Measurements from ENCODE around the gene ASPDH. TPM values are rescaled to one million over a fixed set of nuclear protein-coding genes. Genes with fewer than 3 reads are reported as not detected.
A peak's percentile ranks its signal among the peaks of the same experiment; 100 is the strongest.

Gene ASPDH
- total and polyA plus RNA-seq, 2 of the 13 experiments (the other 11 are each of a cell fraction or from before 2014, with no cell fraction given) = 2.2 to 3.3 TPM

DNA sequence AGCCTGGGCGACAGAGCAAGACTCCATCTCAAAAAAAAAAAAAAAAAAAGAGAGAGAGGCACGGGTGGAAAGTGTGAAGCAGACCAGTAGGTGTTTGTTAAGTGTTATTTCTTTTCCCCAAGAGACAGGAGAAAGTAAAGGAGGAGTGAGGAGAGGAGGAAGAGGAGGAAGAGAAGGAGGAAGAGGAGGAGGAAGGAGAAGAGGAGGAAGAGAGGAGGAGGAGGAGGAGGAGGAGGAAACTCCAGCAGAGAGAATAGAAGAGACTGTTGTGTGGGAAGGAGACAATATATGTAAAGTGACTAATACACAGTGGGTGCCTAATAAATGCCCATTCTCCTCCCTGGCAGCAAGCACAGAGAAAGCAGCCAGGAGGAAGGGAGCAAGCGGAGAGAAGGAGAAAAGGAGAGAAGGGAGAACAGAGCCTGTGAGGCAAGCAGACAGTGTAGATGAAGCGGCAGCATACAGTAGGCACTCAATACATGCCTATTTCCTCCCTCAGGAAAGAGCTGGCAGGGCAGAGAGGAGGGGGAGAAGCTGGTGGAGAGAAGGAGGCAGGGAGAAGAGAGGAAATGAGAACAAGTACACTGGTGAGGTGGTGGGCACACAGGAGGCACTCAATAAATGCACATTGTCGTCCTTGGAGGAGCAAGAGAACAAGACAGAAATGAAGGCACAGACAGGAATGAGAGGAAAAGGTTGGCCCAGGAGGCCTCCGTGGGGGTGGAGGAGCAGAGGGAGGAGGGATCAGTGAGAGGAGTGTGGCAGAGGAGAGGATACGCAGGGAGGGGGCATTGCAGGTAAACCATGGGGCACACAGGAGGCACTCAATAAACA lies 19.3 kb downstream of the ASPDH start:
- no peaks in the 10 kb centered on the region for H3K9me3 ChIP-seq (ENCODE audit: low read length)
- no peak overlapping the region for H3K4me3 ChIP-seq (replicated peaks in 1 of 3; ENCODE audit: insufficient read depth in 1 of 3, low read depth in 2 of 3, low read length in 3 of 3)
- no peak for ATAC-seq
- peaks cover 11% of the 10 kb centered on the region for H3K4me1 ChIP-seq (ENCODE audit: insufficient read depth, low read length)
- no peak for DNase-seq (ENCODE audit: low spot score)
- no peaks in the 10 kb centered on the region for H3K79me2 ChIP-seq (ENCODE audit: insufficient read depth, low read length)
- H2AFZ ChIP-seq (ENCODE audit: low read length) = no peak overlapping the region
- no peak overlapping the region for H3K4me2 ChIP-seq (ENCODE audit: low read depth, low read length)
- in situ Hi-C loops (cut with HindIII; ENCODE audit: extremely low pct_ligation_motif_present, low pct_unique_long_range_greater_than_20kb) (no loop called here), intact Hi-C loops (cut with micrococcal nuclease; ENCODE audit: unreplicated experiment) (no loop called here)
- no peaks in the 10 kb centered on the region for H3K36me3 ChIP-seq (replicated peaks in 1 of 2; ENCODE audit: control insufficient read depth in 1 of 2, insufficient read depth in 2 of 2, low read length in 2 of 2)
- POLR2A ChIA-PET = no interaction called here
- no peak for TF ChIP-seq CHD2 (IDR thresholded peaks at IDR 0.05; ENCODE audit: low read depth, low read length)
- TF ChIP-seq ZNF263 (CRISPR knock-in tag; IDR thresholded peaks at IDR 0.05) = 0 out of 2 replicates have a peak, but pooled peaks have one; percentile 41
- peak; percentile 52; the same call in 1 of the 2 replicates for TF ChIP-seq ZKSCAN8 (CRISPR knock-in tag; IDR thresholded peaks at IDR 0.05; ENCODE audit: borderline replicate concordance)
- no peak for TF ChIP-seq ZHX2 (IDR thresholded peaks at IDR 0.05; ENCODE audit: low read depth)
- TF ChIP-seq ZHX2 (CRISPR knock-in tag; IDR thresholded peaks at IDR 0.05; ENCODE audit: borderline replicate concordance) = no peak
- TF ChIP-seq, protein P1, sequence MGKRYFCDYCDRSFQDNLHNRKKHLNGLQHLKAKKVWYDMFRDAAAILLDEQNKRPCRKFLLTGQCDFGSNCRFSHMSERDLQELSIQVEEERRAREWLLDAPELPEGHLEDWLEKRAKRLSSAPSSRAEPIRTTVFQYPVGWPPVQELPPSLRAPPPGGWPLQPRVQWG (CRISPR knock-in tag; IDR thresholded peaks at IDR 0.05; ENCODE audit: borderline replicate concordance, low read depth) = no peak
- FAIRE-seq = no peak
- H3K9ac ChIP-seq (ENCODE audit: insufficient read depth, low read depth, low read length) = no peak overlapping the region
- H3K27ac ChIP-seq (ENCODE audit: extremely low read length, insufficient read depth, low read length) = no peak overlapping the region
- CTCF ChIA-PET (ENCODE audit: low intra/inter-chr PET ratio, low total read pairs) = no interaction called here
- no peaks in the 10 kb centered on the region for H4K20me1 ChIP-seq (ENCODE audit: insufficient read depth, low read length)
- WGBS (ENCODE audit: low lambda C conversion rate) = 28% methylated on average over 7 of the region's 7 CpGs
- H3K27me3 ChIP-seq (ENCODE audit: control insufficient read depth in 1 of 2, insufficient read depth in 2 of 2, low read length in 2 of 2) = peaks cover 3 to 27% of the 10 kb centered on the region in 2 experiments; a peak in 3 of 5 replicates
- no TSS peak for BruUV-seq (replicated peaks)
